Esophagus muscularis mucosa (tissue), 4 donors: Measurements from ENCODE around the gene ATE1. TPM values are rescaled to one million over a fixed set of nuclear protein-coding genes. Genes with fewer than 3 reads are reported as not detected.

Source experiments
- DNase-seq: peaks from one replicate; pipeline ENCODE4 v3.0.0-alpha.2; 2017; ENCODE audit errors: extremely low spot score
- H3K27ac ChIP-seq, 4 donors: fragments of 200-600 bp; sonication (generic); replicated peaks in 1 of 4; 1 replicate in 3 of 4; 2 replicates in 1 of 4; pipeline ENCODE4 v1.5.1; 2016 to 2019; ENCODE audit warnings: mild to moderate bottlenecking in 1 of 4
- H3K27me3 ChIP-seq, 4 donors: fragments of 200-600 bp; sonication (generic); one replicate each; pipeline versions ENCODE4 v1.5.1 to v1.6.0; 2016 to 2019
- H3K36me3 ChIP-seq, 4 donors: fragments of 200-600 bp; sonication (generic); one replicate each; pipeline ENCODE4 v1.5.1; 2016 to 2019
- H3K4me1 ChIP-seq, 4 donors: fragments of 200-600 bp; sonication (generic); one replicate each; pipeline ENCODE4 v1.5.1; 2016 to 2019
- H3K4me3 ChIP-seq, 4 donors: fragments of 200-600 bp; sonication (generic); 1 replicate in 2 of 4; 2 replicates in 2 of 4; pipeline ENCODE4 v1.5.1; 2016 to 2019; ENCODE audit warnings: mild to moderate bottlenecking in 4 of 4, moderate library complexity in 1 of 4
- H3K9me3 ChIP-seq, 4 donors: fragments of 200-600 bp; sonication (generic); 1 replicate in 3 of 4; 2 replicates in 1 of 4; pipeline ENCODE4 v1.5.1; 2016 to 2019
- EP300 ChIP-seq: sonication (generic); formaldehyde crosslinking; IDR thresholded peaks from one replicate; pipeline ENCODE4 v1.6.1; 2017; ENCODE audit warnings: antibody characterized with exemption
- POLR2A ChIP-seq: fragments of 450-650 bp; IDR thresholded peaks from one replicate; pipeline ENCODE4 v1.6.1; 2017; ENCODE audit warnings: antibody characterized with exemption, moderate library complexity, mild to moderate bottlenecking, low read depth
- POLR2AphosphoS5 ChIP-seq, 2 donors: sonication (generic); formaldehyde crosslinking; IDR thresholded peaks; one replicate each; pipeline ENCODE4 v1.6.1; 2017; ENCODE audit warnings: antibody characterized with exemption in 2 of 2
- WGBS: methylation state at CpG from one replicate; pipeline ENCODE4 v1.1.5; 2018; 5-methylcytosine and 5-hydroxymethylcytosine counted together
- intact Hi-C: fragments of 100-400 bp; cut with DNase I; formaldehyde crosslinking; loops from one replicate; pipeline ENCODE4 v1.15.1; 2023
- total RNA-seq, 4 donors: library from RNA; depleted of rRNA; stranded (reverse); fragments of >200 nt; gene quantifications; one replicate each; pipeline versions ENCODE4 v1.1.0 to v1.2.1, GENCODE V29; 2016
- TF ChIP-seq, protein P1 (sequence below), 3 experiments: fragments of 200-600 bp in 2 of 3; fragments of 450-650 bp in 1 of 3; sonication (generic) in 2 of 3; IDR thresholded peaks; one replicate each; pipeline ENCODE4 v1.5.1; 2017 to 2019; ENCODE audit warnings: antibody characterized with exemption in 3 of 3, mild to moderate bottlenecking in 2 of 3, moderate library complexity in 1 of 3

Gene ATE1
- total RNA-seq, 4 donors from 2014 or later, result 27.8 to 29.5 (median 28.4) TPM

- Histone ChIP-seq H3K9me3 (no peaks in the 10 kb centered on the region), H3K4me3 (no peak overlapping the region), H3K4me1 (no peaks in the 10 kb centered on the region), H3K27ac (no peak overlapping the region), H3K36me3 (peaks cover 0 to 15% (median 14%) of the 10 kb centered on the region in 4 donors), H3K27me3 (no peaks in the 10 kb centered on the region)
- no peak for DNase-seq
- intact Hi-C loops, result no loop called here
- 96% methylated on average over 3 of the region's 3 CpGs for WGBS
- no peak for TF ChIP-seq POLR2A
- TF ChIP-seq, protein P1, sequence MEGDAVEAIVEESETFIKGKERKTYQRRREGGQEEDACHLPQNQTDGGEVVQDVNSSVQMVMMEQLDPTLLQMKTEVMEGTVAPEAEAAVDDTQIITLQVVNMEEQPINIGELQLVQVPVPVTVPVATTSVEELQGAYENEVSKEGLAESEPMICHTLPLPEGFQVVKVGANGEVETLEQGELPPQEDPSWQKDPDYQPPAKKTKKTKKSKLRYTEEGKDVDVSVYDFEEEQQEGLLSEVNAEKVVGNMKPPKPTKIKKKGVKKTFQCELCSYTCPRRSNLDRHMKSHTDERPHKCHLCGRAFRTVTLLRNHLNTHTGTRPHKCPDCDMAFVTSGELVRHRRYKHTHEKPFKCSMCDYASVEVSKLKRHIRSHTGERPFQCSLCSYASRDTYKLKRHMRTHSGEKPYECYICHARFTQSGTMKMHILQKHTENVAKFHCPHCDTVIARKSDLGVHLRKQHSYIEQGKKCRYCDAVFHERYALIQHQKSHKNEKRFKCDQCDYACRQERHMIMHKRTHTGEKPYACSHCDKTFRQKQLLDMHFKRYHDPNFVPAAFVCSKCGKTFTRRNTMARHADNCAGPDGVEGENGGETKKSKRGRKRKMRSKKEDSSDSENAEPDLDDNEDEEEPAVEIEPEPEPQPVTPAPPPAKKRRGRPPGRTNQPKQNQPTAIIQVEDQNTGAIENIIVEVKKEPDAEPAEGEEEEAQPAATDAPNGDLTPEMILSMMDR (IDR thresholded peaks at IDR 0.05), result no peak
- TF ChIP-seq POLR2AphosphoS5 (IDR thresholded peaks at IDR 0.05), result no peak
- no peak for TF ChIP-seq EP300
Measured at GRCh38 chr10:121792198-121792597, 135.6 kb downstream of the ATE1 start.

GRCh38 chr10:121791761-121792160, 136.1 kb downstream of the ATE1 start:
- Histone ChIP-seq H3K27ac (no peak overlapping the region), H3K4me1 (no peaks in the 10 kb centered on the region), H3K27me3 (no peaks in the 10 kb centered on the region), H3K4me3 (no peak overlapping the region), H3K36me3 (peaks cover 0 to 15% (median 14%) of the 10 kb centered on the region in 4 donors), H3K9me3 (no peaks in the 10 kb centered on the region)
- TF ChIP-seq POLR2AphosphoS5 (IDR thresholded peaks at IDR 0.05), result no peak
- TF ChIP-seq POLR2A, result no peak
- TF ChIP-seq, protein P1 (IDR thresholded peaks at IDR 0.05), result no peak
- no peak for TF ChIP-seq EP300
- intact Hi-C loops, result no loop called here
- WGBS, result 98% methylated on average over 5 of the region's 5 CpGs
- DNase-seq, result no peak

GRCh38 chr10:121788717-121789116, 139.1 kb downstream of the ATE1 start:
- intact Hi-C loops, result no loop called here
- Histone ChIP-seq H3K27me3 (no peaks in the 10 kb centered on the region), H3K27ac (no peak overlapping the region), H3K4me1 (no peaks in the 10 kb centered on the region), H3K4me3 (no peak overlapping the region), H3K9me3 (no peaks in the 10 kb centered on the region), H3K36me3 (peaks cover 0 to 19% (median 14%) of the 10 kb centered on the region in 4 donors)
- TF ChIP-seq EP300 (no peak), POLR2AphosphoS5 (IDR thresholded peaks at IDR 0.05) (no peak), POLR2A (no peak)
- TF ChIP-seq, protein P1 (IDR thresholded peaks at IDR 0.05), result no peak
- WGBS, result 89% methylated on average over 3 of the region's 3 CpGs
- DNase-seq, result no peak

DNA sequence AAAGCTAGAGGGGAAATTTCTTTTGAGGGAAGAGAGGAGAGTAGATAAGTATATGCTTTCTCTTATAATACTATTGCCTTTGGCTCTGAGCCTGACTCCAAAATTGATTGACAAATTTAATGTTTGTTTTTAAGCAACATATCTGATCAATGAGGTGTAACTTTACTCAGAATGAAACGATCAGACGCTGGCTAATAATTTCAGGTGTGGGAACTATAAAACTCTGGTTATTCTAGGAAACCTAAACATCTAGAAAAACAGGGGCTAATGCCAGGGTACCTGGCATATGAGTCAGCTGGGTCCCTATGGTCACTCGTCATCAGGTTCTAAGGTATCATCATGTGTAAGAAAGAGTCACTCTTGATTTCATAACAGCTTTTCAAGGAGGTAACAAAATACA, 139.7 kb downstream of the ATE1 start:
- H3K4me3 ChIP-seq, result no peak overlapping the region
- TF ChIP-seq POLR2AphosphoS5 (IDR thresholded peaks at IDR 0.05), result no peak
- TF ChIP-seq, protein P1 (IDR thresholded peaks at IDR 0.05), result no peak
- DNase-seq, result no peak
- peaks cover 0 to 19% (median 14%) of the 10 kb centered on the region in 4 donors for H3K36me3 ChIP-seq
- H3K4me1 ChIP-seq, result no peaks in the 10 kb centered on the region
- no peaks in the 10 kb centered on the region for H3K27me3 ChIP-seq
- 84% methylated on average over 3 of the region's 3 CpGs for WGBS
- intact Hi-C loops, result no loop called here
- no peaks in the 10 kb centered on the region for H3K9me3 ChIP-seq
- H3K27ac ChIP-seq, result no peak overlapping the region

GRCh38 chr10:121787169-121787568, 140.7 kb downstream of the ATE1 start:
- H3K36me3 ChIP-seq, result peaks cover 0 to 19% (median 17%) of the 10 kb centered on the region in 4 donors
- intact Hi-C loops, result no loop called here
- H3K4me3 ChIP-seq, result no peak overlapping the region
- H3K4me1 ChIP-seq, result no peaks in the 10 kb centered on the region
- no peaks in the 10 kb centered on the region for H3K9me3 ChIP-seq
- no peak overlapping the region for H3K27ac ChIP-seq
- WGBS, result 78% methylated on average over 2 of the region's 2 CpGs
- DNase-seq, result no peak
- no peak for TF ChIP-seq POLR2AphosphoS5 (IDR thresholded peaks at IDR 0.05)
- no peak for TF ChIP-seq POLR2A
- TF ChIP-seq, protein P1 (IDR thresholded peaks at IDR 0.05), result no peak
- TF ChIP-seq EP300, result no peak
- no peaks in the 10 kb centered on the region for H3K27me3 ChIP-seq
